ENCODE results near the gene CFAP100.

DNA sequence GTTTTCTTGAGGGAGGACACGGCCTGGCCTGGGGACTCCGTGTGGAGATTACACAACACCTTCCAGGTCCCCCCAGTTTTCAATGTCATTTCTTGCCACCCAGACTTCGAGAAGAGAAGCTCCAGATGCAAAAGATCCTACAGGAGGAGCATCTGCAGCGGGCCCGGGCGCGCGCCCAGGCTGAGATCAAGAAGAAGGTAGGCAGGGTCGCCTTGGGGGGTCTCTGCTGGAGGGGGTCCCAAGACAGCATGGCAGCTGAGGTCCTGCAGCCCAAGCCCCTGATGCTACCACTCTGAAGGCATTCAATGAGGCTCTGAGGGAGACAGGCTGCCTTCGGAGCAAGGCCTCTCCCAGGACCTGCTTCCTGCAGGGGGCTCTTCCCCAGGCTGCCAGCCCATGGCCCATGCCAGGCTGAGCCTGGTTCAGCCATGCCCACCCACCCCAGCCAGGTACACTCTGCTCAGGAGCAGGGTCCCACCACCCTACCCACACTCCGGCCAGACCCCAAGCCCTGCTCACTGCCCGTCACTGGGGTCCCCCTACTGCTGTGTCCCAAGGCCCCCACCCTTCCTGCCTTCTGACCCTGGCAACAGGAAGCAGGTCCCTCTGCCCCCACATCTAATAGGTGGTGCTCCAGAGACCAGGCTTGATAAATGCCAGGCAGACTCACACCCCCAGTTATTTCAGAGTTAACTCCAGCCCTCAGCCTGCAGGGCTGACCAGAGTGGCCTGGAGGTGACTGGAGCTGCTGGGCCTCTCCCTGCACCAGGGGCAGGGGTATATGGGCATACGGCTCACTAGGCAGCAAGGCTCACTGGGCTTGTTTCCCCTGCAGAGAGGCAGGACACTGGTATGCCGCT lies 41.0 kb downstream of the CFAP100 start:
- no peak for TF ChIP-seq CTCF (conservative IDR thresholded peaks at IDR 0.05; ENCODE audit: low read depth, low read length)
- no peak for TF ChIP-seq EZH2phosphoT487 (IDR thresholded peaks at IDR 0.05; ENCODE audit: borderline replicate concordance, low read length)
- no peak for TF ChIP-seq EZH2 (IDR thresholded peaks at IDR 0.05; ENCODE audit: low read length, unreplicated experiment)

All from PC-3 (cell line).